Measurements from ENCODE around the gene CCDC6. TPM values are rescaled to one million over a fixed set of nuclear protein-coding genes. Genes with fewer than 3 reads are reported as not detected.

The CCDC6 gene
- 38.7 and 44.3 TPM in 2 replicates for total RNA-seq

GRCh38 chr10:59906417-59907202 lies at the start of gene CCDC6:
Gene CCDC6 (minus strand): TSS chr10:59906556. CDS start chr10:59906424, 132 bp downstream.

GRCh38 chr10:59753267-59753666 lies 153.1 kb downstream of the CCDC6 start, which contains the start of gene MRLN:
Gene MRLN (minus strand): TSS chr10:59753455.

Other genes with a start within 250 kb of the CCDC6 start
- under 0.01 TPM in 1 of 2 replicates, not detected in the other for gene SLC16A9, start 196.7 kb downstream of the CCDC6 start, total RNA-seq
- gene MRLN, start 153.1 kb downstream of the CCDC6 start, total RNA-seq: not detected in 2 replicates